HG02623 (cell line): ENCODE measurements around the gene EPS8L1.
"Not testable (repeated sequence)": the region's sequence is repeated elsewhere in the genome, so short reads cannot be mapped to it uniquely, and the experiment has no call there.

ENCODE experiments used
- ATAC-seq: cut with Tn5 transposase; IDR thresholded peaks from one replicate; pipeline ENCODE4 v1.9.1; 2021; ENCODE audit warnings: moderate library complexity; ENCODE audit not compliant: unreplicated experiment

Gene EPS8L1

GRCh38 chr19:55075371-55075998 lies at the start of gene EPS8L1:
EPS8L1 (plus strand) TSS chr19:55075869; CDS start chr19:55076445, 576 bp downstream.
- no peak for ATAC-seq

- ATAC-seq = not testable (repeated sequence)
Measured at GRCh38 chr19:55027140-55027471, 48.6 kb upstream of the EPS8L1 start.

- no peak for ATAC-seq
Measured at GRCh38 chr19:55027472-55028337, 48.0 kb upstream of the EPS8L1 start.

GRCh38 chr19:55028757-55029156 lies 46.9 kb upstream of the EPS8L1 start:
- no peak for ATAC-seq

GRCh38 chr19:55031178-55031577 lies 44.5 kb upstream of the EPS8L1 start:
- ATAC-seq = no peak

- no peak for ATAC-seq
Measured at GRCh38 chr19:55032170-55032800, 43.4 kb upstream of the EPS8L1 start.

GRCh38 chr19:55032976-55033643 lies 42.6 kb upstream of the EPS8L1 start:
- not testable (repeated sequence) for ATAC-seq

- ATAC-seq = no peak
Measured at GRCh38 chr19:55034751-55035150, 40.9 kb upstream of the EPS8L1 start.

- ATAC-seq = no peak
Measured at GRCh38 chr19:55036058-55036457, 39.6 kb upstream of the EPS8L1 start.

- ATAC-seq = not testable (repeated sequence)
Measured at GRCh38 chr19:55037603-55038002, 38.1 kb upstream of the EPS8L1 start.

GRCh38 chr19:55040654-55041053 lies 35.0 kb upstream of the EPS8L1 start:
- ATAC-seq = not testable (repeated sequence)

- no peak for ATAC-seq
Measured at GRCh38 chr19:55041244-55041626, 34.4 kb upstream of the EPS8L1 start.

- no peak for ATAC-seq
Measured at GRCh38 chr19:55041627-55042343, 33.9 kb upstream of the EPS8L1 start.

- ATAC-seq = no peak
Measured at GRCh38 chr19:55042344-55042678, 33.4 kb upstream of the EPS8L1 start.

- ATAC-seq = no peak
Measured at GRCh38 chr19:55042688-55043087, 33.0 kb upstream of the EPS8L1 start.

GRCh38 chr19:55044286-55044685 lies 31.4 kb upstream of the EPS8L1 start:
- no peak for ATAC-seq

- ATAC-seq = no peak
Measured at GRCh38 chr19:55044771-55045716, 30.6 kb upstream of the EPS8L1 start.

- no peak for ATAC-seq
Measured at GRCh38 chr19:55046975-55047622, 28.6 kb upstream of the EPS8L1 start.

- no peak for ATAC-seq
Measured at GRCh38 chr19:55047951-55048350, 27.7 kb upstream of the EPS8L1 start.
